ENCODE measurements around the gene APOOL. TPM values are rescaled to one million over a fixed set of nuclear protein-coding genes. Genes with fewer than 3 reads are reported as not detected.
"Not testable (repeated sequence)": the region's sequence is repeated elsewhere in the genome, so short reads cannot be mapped to it uniquely, and the experiment has no call there.

APOOL gene
- total RNA-seq, result 10 to 100 TPM; 22.9 to 29.0 TPM

GRCh38 chrX:85003655-85004244 is at the start of gene APOOL:
Gene APOOL, plus strand, starts transcription at chrX:85003877. Its CDS starts 36 bp downstream, at chrX:85003913.
- H3K4me3 ChIP-seq, result peak within 1 kb of the TSS; percentile 87
- DNase-seq (ENCODE audit: low spot score), result peak; percentile 54
- peak; percentile 89 for ATAC-seq (ENCODE audit: insufficient number of reproducible peaks, low FRiP score, low read depth)
- no peaks in the 10 kb centered on the region for H3K27me3 ChIP-seq (replicated peaks; ENCODE audit: insufficient read depth)
- TF ChIP-seq, protein P1, sequence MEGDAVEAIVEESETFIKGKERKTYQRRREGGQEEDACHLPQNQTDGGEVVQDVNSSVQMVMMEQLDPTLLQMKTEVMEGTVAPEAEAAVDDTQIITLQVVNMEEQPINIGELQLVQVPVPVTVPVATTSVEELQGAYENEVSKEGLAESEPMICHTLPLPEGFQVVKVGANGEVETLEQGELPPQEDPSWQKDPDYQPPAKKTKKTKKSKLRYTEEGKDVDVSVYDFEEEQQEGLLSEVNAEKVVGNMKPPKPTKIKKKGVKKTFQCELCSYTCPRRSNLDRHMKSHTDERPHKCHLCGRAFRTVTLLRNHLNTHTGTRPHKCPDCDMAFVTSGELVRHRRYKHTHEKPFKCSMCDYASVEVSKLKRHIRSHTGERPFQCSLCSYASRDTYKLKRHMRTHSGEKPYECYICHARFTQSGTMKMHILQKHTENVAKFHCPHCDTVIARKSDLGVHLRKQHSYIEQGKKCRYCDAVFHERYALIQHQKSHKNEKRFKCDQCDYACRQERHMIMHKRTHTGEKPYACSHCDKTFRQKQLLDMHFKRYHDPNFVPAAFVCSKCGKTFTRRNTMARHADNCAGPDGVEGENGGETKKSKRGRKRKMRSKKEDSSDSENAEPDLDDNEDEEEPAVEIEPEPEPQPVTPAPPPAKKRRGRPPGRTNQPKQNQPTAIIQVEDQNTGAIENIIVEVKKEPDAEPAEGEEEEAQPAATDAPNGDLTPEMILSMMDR (IDR thresholded peaks at IDR 0.05), result no peak
- H3K9me3 ChIP-seq, result no peaks in the 10 kb centered on the region
- no peaks in the 10 kb centered on the region for H3K4me1 ChIP-seq (ENCODE audit: control insufficient read depth in 1 of 2, low read depth in 2 of 2)
- H3K36me3 ChIP-seq, result no peaks in the 10 kb centered on the region
- peak within 1 kb of the TSS; percentile 65 for H3K27ac ChIP-seq

GRCh38 chrX:84956304-84956703 is 47.4 kb upstream of the APOOL start:
- TF ChIP-seq, protein P1 (IDR thresholded peaks at IDR 0.05), result no peak
- no peak for DNase-seq (ENCODE audit: low spot score)
- H3K4me1 ChIP-seq (ENCODE audit: control insufficient read depth in 1 of 2, low read depth in 2 of 2), result peaks cover 0 to 7% of the 10 kb centered on the region in 2 donors
- no peak overlapping the region for H3K4me3 ChIP-seq
- H3K9me3 ChIP-seq, result no peaks in the 10 kb centered on the region
- H3K27ac ChIP-seq, result no peak overlapping the region
- no peaks in the 10 kb centered on the region for H3K27me3 ChIP-seq (replicated peaks; ENCODE audit: insufficient read depth)
- no peaks in the 10 kb centered on the region for H3K36me3 ChIP-seq
- no peak for ATAC-seq (ENCODE audit: insufficient number of reproducible peaks, low FRiP score, low read depth)

DNA sequence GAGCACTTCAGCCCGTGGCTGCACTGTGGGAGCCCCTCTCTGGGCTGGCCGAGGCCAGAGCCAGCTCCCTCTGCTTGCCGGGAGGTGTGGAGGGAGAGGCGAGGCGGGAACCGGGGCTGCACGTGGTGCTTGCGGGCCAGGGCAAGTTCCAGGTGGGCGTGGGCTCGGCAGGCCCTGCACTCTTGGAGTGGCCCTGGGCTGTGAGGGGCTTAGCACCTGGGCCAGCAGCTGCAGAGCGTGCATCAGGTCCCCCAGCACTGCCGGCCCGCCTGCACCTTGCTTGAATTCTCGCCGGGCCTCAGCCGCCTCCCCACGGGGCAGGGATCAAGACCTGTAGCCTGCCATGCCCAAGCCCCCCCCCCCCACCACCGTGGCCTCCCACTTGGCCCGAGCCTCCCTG is 28.9 kb upstream of the APOOL start:
- TF ChIP-seq, protein P1 (IDR thresholded peaks at IDR 0.05), result no peak
- DNase-seq (ENCODE audit: low spot score) (no peak), ATAC-seq (ENCODE audit: insufficient number of reproducible peaks, low FRiP score, low read depth) (no peak)
- Histone ChIP-seq H3K27me3 (replicated peaks; ENCODE audit: insufficient read depth) (no peaks in the 10 kb centered on the region), H3K36me3 (no peaks in the 10 kb centered on the region), H3K27ac (no peak overlapping the region), H3K4me1 (ENCODE audit: control insufficient read depth in 1 of 2, low read depth in 2 of 2) (no peaks in the 10 kb centered on the region), H3K9me3 (no peaks in the 10 kb centered on the region), H3K4me3 (no peak overlapping the region)

DNA sequence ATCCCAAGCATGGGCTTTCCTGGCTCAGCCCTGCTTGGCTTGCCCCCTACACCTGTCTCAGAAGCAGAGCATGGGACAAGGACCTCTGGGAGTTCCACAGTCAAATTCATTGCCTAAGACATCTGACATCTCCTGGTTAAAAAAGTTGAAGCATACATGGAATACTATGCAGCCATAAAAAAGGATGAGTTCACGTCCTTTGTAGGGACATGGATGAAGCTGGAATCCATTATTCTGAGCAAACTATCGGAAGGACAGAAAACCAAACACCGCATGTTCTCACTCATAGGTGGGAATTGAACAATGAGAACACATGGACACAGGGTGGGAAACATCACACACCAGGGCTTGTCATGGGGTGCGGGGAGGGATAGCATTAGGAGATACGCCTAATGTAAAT is 11.9 kb upstream of the APOOL start:
- not testable (repeated sequence) for H3K4me3 ChIP-seq; H3K9me3 ChIP-seq; H3K4me1 ChIP-seq (ENCODE audit: control insufficient read depth in 1 of 2, low read depth in 2 of 2); H3K27ac ChIP-seq; ATAC-seq (ENCODE audit: insufficient number of reproducible peaks, low FRiP score, low read depth); H3K27me3 ChIP-seq (replicated peaks; ENCODE audit: insufficient read depth); DNase-seq (ENCODE audit: low spot score); H3K36me3 ChIP-seq

DNA sequence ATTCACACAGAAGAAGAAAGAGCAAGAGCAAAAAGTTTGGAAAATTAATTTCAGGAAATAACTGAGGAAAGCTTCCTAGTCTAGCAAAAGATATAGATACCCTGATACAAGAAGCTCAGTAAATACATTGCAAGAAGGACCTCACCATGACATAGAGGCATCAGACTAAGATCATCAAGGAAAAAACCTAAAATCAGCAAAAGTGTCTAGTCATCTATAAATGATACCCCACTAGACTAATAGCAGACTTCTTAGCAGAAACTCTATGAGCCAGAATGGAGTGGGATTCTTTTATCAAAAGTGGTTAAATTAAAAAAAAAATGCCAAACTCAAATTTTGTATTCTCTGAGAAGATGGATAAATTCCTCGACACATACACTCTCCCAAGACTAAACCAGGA is 10.5 kb upstream of the APOOL start:
- H3K36me3 ChIP-seq, result no peaks in the 10 kb centered on the region
- DNase-seq (ENCODE audit: low spot score), result no peak
- H3K9me3 ChIP-seq, result no peaks in the 10 kb centered on the region
- H3K4me1 ChIP-seq (ENCODE audit: control insufficient read depth in 1 of 2, low read depth in 2 of 2), result no peaks in the 10 kb centered on the region
- no peak for ATAC-seq (ENCODE audit: insufficient number of reproducible peaks, low FRiP score, low read depth)
- no peak overlapping the region for H3K4me3 ChIP-seq
- H3K27ac ChIP-seq, result no peak overlapping the region
- TF ChIP-seq, protein P1 (IDR thresholded peaks at IDR 0.05), result no peak
- H3K27me3 ChIP-seq (replicated peaks; ENCODE audit: insufficient read depth), result no peaks in the 10 kb centered on the region

GRCh38 chrX:85001344-85001743 is 2.3 kb upstream of the APOOL start:
- ATAC-seq (ENCODE audit: insufficient number of reproducible peaks, low FRiP score, low read depth) (no peak), DNase-seq (ENCODE audit: low spot score) (no peak)
- Histone ChIP-seq H3K9me3 (no peaks in the 10 kb centered on the region), H3K36me3 (no peaks in the 10 kb centered on the region), H3K27ac (no peak overlapping the region), H3K27me3 (replicated peaks; ENCODE audit: insufficient read depth) (no peaks in the 10 kb centered on the region), H3K4me1 (ENCODE audit: control insufficient read depth in 1 of 2, low read depth in 2 of 2) (no peaks in the 10 kb centered on the region), H3K4me3 (no peak overlapping the region)
- TF ChIP-seq, protein P1 (IDR thresholded peaks at IDR 0.05), result no peak
